Fibroblast of gingiva (primary cell): Measurements from ENCODE around the gene MRS2.
"Not testable (repeated sequence)": the region's sequence is repeated elsewhere in the genome, so short reads cannot be mapped to it uniquely, and the experiment has no call there.

ENCODE experiments used
- DNase-seq: peaks from one replicate; pipeline ENCODE4 v3.0.0-alpha.2; 2011; ENCODE audit warnings: low read depth

MRS2 gene

DNA sequence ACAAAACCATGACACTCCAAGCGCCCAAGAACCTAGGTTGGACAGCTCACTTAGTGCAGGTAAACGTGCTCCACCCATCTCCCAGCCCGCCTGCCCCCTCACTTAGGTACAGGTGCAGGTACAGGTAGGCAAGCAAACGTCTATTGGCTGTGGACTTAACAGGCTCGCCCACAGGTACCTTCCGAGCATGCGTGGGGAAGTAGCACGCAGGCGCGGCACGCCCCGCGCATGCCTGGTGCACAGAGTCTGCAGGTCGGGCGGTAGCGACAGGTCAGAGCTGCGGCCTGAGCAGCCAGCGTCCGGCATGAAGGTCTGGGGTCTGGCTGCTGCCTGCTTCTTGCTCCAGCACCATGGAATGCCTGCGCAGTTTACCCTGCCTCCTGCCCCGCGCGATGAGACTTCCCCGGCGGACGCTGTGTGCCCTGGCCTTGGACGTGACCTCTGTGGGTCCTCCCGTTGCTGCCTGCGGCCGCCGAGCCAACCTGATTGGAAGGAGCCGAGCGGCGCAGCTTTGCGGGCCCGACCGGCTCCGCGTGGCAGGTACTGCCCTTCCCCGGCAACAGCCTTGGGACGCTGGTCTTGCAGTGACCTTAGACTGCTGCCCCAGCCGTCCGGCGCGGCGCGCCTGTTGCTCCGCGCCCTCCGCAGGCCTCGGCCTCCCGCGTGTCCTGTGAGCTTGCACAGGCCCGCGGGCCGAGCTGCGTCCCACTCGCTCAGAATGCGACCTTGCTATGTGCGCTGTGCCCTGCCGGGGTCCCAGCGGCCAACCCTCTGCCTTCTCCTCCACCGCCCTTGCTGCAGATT is at the start of gene MRS2:
Gene MRS2, plus strand, starts transcription at position 240 of the 804 bp plus-strand sequence. Its CDS starts 111 bp downstream, at position 351.
- DNase-seq: peak; percentile 76

- no peak for DNase-seq
Observed at GRCh38 chr6:24353861-24354260, 48.9 kb upstream of the MRS2 start.

GRCh38 chr6:24355393-24355792 is 47.3 kb upstream of the MRS2 start:
- no peak for DNase-seq

GRCh38 chr6:24356310-24356973 is 46.3 kb upstream of the MRS2 start:
- no peak for DNase-seq

DNA sequence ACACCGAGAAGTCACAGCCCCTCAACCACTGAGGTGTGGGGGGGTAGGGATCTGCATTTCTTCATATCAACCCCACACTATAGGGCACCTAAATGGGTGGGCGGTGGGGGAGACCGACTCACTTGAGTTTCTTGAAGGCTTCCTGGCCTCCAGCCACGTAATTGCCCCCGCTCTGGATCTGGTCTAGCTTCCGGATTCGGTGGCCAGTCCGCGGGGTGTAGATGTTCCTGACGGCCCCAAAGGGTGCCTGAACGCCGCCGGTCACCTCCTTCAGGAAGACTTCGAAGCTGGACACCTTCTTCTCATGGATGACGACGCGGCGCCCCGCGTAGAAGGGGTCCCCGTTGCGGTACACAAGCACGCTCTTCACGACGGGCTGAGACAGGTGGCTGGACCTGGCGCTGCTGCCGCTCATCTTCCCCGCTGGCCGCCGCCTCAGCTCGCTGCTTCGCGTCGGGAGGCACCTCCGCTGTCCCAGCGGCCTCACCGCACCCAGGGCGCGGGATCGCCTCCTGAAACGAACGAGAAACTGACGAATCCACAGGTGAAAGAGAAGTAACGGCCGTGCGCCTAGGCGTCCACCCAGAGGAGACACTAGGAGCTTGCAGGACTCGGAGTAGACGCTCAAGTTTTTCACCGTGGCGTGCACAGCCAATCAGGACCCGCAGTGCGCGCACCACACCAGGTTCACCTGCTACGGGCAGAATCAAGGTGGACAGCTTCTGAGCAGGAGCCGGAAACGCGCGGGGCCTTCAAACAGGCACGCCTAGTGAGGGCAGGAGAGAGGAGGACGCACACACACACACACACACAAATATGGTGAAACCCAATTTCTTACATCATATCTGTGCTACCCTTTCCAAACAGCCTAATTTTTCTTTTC is 45.2 kb upstream of the MRS2 start, which contains the start of gene DCDC2:
Gene DCDC2, minus strand, starts transcription at position 724 of the 883 bp plus-strand sequence. Its CDS starts 309 bp downstream, at position 415.
- peak; percentile 17 for DNase-seq

- no peak for DNase-seq
Observed at GRCh38 chr6:24358219-24358821, 44.4 kb upstream of the MRS2 start.

DNA sequence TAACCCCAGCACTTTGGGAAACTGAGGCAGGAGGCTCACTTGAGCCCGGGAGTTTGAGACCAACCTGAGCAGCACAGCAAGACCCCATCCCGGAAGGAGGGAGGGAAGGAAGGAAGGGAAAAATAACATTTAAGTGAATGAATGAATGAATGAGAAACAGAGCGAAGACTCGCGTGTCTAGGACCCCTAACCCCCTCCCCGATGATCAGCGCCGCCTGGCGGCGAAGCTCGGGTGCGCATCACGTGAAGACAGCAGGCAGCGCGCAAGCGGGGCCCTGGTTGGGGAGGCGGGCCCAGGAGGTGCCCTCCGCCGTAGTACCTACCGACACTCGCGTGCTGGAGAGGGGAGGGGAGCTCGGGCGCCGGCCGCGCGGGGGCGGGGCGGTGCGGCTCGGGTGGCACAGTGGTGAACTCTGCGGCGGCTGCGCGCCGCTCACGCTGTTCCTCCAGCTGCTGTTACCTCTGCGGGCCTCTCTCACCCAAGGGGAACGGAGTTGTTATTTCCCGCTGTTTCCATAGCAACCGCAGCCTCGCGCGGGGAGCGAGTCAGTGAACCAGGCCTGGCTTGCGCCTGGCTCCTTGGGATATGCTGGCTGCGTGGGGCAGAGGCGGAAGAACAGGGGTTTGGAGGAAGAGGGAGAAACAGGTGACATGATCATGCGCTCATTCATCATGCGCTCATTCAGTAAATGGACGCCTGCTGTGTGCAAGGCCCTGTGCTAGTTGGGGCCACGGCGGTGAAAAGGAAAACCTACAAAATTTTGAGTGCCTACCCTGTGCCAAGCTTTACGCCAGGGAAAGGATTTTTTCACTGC is 42.9 kb upstream of the MRS2 start:
- peak; percentile 68 for DNase-seq

DNA sequence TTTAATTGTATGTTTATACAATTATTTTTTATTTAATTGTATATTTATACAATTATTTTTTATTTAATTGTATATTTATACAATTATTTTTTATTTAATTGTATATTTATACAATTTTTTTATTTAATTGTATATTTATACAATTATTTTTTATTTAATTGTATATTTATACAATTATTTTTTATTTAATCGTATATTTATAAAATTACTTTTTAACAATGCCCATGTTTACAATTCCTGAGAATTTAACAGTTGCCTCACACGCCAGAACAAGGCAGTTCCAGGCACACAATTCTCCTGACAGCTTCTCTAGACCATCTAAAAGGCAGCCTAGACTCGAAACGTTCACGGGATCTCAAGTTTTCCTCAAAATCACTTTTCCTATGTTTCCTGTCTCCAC is 40.4 kb upstream of the MRS2 start:
- not testable (repeated sequence) for DNase-seq

- DNase-seq: not testable (repeated sequence)
Observed at GRCh38 chr6:24365103-24365633, 37.6 kb upstream of the MRS2 start.

DNA sequence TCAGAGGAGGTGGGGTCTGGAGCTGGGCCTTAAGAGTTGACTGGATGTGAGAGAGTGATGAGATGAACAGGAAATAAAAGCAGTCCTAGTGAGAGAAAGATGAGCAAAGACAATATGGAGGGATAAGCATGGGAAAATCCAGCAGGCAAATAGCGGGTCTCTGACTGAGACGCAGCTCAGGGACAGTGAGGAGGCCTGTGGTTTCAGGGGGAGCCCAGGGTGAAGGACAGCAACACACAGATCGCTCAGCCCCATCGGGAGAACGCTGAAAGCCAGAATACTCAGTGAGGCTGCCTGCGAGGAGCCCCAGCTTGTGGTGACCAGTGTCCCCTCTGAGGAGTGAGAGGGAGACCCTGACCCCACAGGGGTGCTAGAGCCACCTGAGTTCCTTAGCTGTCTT is 28.1 kb upstream of the MRS2 start:
- DNase-seq: no peak

DNA sequence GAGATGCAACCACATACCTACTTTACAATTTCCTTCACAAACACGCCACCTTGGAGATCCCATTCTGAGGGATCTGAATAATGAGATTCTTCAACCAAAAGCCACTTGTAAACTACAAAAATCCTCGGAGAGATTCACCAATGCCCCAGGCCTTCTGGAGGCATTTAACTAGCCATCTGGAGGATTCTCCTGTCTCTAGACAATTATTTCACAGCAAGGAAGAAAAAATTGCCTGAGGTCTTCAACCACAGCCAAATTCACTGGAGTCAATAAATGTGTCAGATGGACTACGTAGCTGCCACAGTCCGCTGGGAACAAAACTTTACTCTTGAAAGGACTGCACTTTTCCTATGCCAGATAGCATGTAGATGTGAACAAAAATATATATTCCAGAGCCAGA is 25.9 kb upstream of the MRS2 start:
- no peak for DNase-seq

DNA sequence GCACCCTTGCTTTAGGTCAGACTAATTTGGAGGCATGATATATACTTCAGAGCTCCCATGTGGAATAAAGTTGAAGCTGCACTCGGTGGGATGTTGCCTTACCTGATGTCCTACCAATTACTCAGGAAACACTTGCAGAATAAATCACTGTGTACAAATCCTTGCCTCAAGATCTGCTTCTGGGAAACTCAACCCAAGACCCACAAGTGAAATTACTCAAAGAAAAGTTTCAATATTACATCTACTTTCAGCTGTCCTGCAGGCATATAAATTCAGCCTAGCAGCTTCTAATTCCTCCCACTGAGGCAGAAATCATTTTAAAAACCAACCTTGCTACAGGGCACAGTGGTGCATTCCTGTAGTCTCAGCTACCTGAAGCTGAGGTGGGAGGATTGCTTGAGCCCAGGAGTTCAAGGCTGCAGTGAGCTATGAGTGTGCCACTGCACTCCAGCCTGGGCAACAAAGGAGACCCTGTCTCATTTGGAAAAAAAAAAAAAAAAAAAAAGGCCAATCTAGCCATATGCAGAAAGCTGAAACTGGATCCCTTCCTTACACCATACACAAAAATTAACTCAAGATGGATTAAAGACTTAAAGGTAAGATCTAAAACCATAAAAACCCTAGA is 24.2 kb upstream of the MRS2 start:
- DNase-seq: no peak

DNA sequence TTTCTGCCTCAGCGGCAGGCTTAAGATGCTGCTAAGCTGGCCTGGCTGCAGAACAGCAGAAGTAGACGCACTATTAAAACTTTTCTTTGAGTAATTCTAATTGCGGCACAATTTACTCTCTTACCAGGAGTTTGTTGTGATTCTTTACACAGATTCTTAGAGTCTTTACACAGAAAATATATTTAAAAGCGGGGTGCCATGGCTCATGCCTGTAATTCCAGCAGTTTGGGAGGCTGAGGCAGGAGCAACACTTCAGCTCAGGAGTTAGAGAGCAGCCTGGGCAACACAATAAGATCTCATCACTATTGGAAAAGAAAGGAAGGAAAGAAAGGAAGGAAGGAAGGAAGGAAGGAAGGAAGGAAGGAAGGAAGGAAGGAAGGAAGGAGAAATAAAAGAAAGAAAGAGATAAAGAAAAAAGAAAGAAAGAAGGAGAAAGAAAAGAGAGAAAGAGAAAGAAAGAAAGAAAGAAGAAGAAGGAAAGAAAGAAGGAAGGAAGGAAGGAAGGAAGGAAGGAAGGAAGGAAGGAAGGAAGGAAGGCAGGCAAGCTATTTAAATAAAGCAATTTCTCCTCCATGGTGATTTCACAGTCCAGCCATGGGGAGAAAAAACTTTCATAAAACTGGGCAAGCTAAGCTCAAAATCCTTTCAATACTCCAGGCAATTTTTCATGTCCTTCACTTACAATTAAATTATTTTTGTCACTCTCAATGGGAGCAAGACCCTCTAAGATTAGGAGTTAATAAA is 21.1 kb upstream of the MRS2 start:
- no peak for DNase-seq

GRCh38 chr6:24382220-24382540 is 20.6 kb upstream of the MRS2 start:
- no peak for DNase-seq

DNA sequence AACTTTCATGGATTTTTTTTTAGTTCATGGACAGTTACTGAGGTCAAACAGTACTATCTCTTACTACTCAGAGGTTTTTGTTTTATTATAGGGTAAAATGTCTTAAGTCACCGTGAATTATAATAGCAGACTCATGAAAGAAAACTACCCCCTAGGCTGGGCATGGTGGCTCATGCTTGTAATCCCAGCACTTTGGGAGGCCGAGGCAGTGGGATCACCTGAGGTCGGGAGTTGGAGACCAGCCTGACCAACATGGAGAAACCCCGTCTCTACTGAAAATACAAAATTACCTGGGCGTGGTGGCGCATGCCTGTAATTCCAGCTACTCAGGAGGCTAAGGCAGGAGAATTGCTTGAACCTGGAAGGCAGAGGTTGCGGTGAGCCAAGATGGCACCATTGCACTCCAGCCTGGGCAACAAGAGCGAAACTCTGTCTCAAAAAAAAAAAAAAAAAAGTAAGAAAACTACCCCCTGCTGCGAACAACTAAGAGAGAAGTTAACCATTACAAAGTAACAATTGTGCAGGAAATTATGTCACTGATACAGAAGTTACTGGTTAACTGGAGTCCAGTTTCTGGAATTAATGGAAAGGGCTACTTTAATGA is 19.7 kb upstream of the MRS2 start:
- DNase-seq: not testable (repeated sequence)

- not testable (repeated sequence) for DNase-seq
Observed at GRCh38 chr6:24384369-24385130, 18.2 kb upstream of the MRS2 start.

DNA sequence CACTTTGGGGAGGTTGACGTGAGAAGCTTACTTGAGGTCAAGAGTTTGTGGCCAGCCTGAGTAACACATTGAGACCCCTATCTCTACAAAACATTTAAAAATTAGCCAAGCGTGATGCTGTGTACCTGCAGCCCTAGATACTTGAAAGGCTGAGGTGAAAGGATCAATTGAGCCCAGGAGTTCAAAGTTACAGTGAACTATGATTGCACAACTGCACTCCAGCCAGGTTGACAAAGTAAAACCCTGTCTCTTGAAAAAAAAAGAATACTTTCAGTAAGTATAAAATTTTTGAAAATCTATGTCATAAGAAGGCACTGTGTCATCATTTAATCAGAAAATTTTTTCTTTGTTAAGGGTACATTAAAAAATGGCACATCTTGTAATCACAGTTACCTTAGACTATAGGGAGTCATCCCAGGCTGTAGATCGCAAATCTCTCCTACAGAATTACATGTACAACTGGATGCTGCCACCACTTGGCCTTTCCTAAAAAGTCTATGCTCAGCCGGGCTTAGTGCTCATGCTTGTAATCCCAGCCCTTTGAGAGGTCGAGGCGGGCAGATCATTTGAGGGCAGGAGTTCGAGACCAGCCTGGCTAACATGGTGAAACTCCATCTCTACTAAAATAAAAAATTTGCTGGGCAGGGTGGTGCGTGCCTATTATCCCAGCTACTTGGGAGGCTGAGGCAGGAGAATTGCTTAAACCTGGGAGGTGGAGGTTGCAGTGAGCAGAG is 17.0 kb upstream of the MRS2 start:
- no peak for DNase-seq

DNA sequence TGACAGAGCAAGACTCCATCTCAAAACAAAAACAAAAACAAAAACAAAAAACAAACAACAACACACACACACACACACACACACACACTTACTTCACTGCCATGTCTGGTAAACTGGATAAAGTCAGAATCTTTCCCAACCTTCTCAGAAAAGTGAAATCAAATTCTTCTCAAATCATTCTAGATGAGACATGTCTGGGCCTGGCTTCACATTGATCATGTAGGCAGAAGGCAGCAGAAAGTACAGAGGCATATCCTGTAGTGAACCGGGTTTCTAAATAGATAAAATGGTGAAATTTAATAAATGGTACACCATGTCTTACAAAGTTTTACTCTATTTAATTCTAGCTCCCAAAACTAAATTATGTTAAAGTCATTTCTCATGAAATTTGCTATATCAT is 14.9 kb upstream of the MRS2 start:
- no peak for DNase-seq
